GM12878 (cell line): ENCODE measurements around the gene ZNF133. TPM values are rescaled to one million over a fixed set of nuclear protein-coding genes. Genes with fewer than 3 reads are reported as not detected.

Experiments
- ATF3 ChIP-seq: IDR thresholded peaks from 2 replicates; pipeline ENCODE4 v1.6.1; 2011; ENCODE audit warnings: low read depth, mild to moderate bottlenecking, low read length, moderate library complexity, borderline replicate concordance; ENCODE audit errors: extremely low read depth
- BHLHE40 ChIP-seq, 2 experiments: fragments of 450-650 bp in 1 of 2; IDR thresholded peaks; 2 replicates each; pipeline ENCODE4 v1.6.1; 2011 to 2017; ENCODE audit warnings: low read depth in 2 of 2, borderline replicate concordance in 1 of 2, improper control_type of control experiment in 1 of 2, low read length in 1 of 2, mild to moderate bottlenecking in 1 of 2
- EED ChIP-seq: sonication (generic); IDR thresholded peaks from 2 replicates; pipeline ENCODE4 v1.6.1; 2016; ENCODE audit warnings: antibody characterized with exemption, low read depth
- EP300 ChIP-seq, 2 experiments: fragments of 150-350 bp in 1 of 2; IDR thresholded peaks; 2 replicates each; pipeline ENCODE4 v1.6.1; 2011 to 2012; ENCODE audit warnings: low read depth in 2 of 2, low read length in 2 of 2, borderline replicate concordance in 1 of 2, improper control_type of control experiment in 1 of 2, inconsistent platforms in 1 of 2; ENCODE audit not compliant: control insufficient read depth in 1 of 2
- EZH2 ChIP-seq: IDR thresholded peaks from 2 replicates; pipeline ENCODE4 v1.6.1; 2012; ENCODE audit warnings: low read depth, mild to moderate bottlenecking, control low read depth, inconsistent platforms, low read length, borderline replicate concordance; ENCODE audit not compliant: control insufficient read depth
- FOS ChIP-seq: IDR thresholded peaks from 3 replicates; pipeline ENCODE4 v1.6.1; 2011; ENCODE audit warnings: borderline replicate concordance; ENCODE audit not compliant: insufficient read length; ENCODE audit errors: extremely low read depth
- FOXM1 ChIP-seq: IDR thresholded peaks from 2 replicates; pipeline ENCODE4 v1.6.1; 2012; ENCODE audit warnings: low read depth, mild to moderate bottlenecking, inconsistent platforms, low read length, moderate library complexity
- HCFC1 ChIP-seq: fragments of 150-350 bp; IDR thresholded peaks from 2 replicates; pipeline ENCODE4 v1.6.1; 2014; ENCODE audit warnings: low read length
- MAX ChIP-seq: IDR thresholded peaks from 2 replicates; pipeline ENCODE4 v1.6.1; 2012; ENCODE audit warnings: low read depth, low read length, improper control_type of control experiment
- MEF2B ChIP-seq: fragments of 450-650 bp; IDR thresholded peaks from 2 replicates; pipeline ENCODE4 v1.6.1; 2018; ENCODE audit warnings: mild to moderate bottlenecking, moderate library complexity; ENCODE audit not compliant: partially characterized antibody, poor library complexity, severe bottlenecking
- NFYB ChIP-seq: IDR thresholded peaks from 2 replicates; pipeline ENCODE4 v1.6.1; 2011; ENCODE audit warnings: low read depth, mild to moderate bottlenecking, low read length, improper control_type of control experiment, moderate library complexity; ENCODE audit not compliant: insufficient read depth
- NKRF ChIP-seq: fragments of 450-650 bp; conservative IDR thresholded peaks from 2 replicates; pipeline ENCODE4 v1.6.1; 2017; ENCODE audit warnings: mild to moderate bottlenecking, moderate library complexity
- NRF1 ChIP-seq: conservative IDR thresholded peaks from 2 replicates; pipeline ENCODE4 v1.6.1; 2011; ENCODE audit warnings: mild to moderate bottlenecking, low read depth, low read length, improper control_type of control experiment
- POLR2AphosphoS5 ChIP-seq: IDR thresholded peaks from 2 replicates; pipeline ENCODE4 v1.6.1; 2011; ENCODE audit warnings: mild to moderate bottlenecking, low read length, inconsistent platforms
- SIX5 ChIP-seq: IDR thresholded peaks from 2 replicates; pipeline ENCODE4 v1.6.1; 2011; ENCODE audit warnings: mild to moderate bottlenecking, low read depth, low read length, moderate library complexity; ENCODE audit not compliant: severe bottlenecking
- SKIL ChIP-seq: fragments of 450-650 bp; IDR thresholded peaks from 2 replicates; pipeline ENCODE4 v1.6.1; 2017; ENCODE audit warnings: mild to moderate bottlenecking, low read depth, inconsistent platforms; ENCODE audit not compliant: poor library complexity, severe bottlenecking
- STAT3 ChIP-seq: IDR thresholded peaks from 2 replicates; pipeline ENCODE4 v1.6.1; 2011; ENCODE audit warnings: low read depth, low read length, improper control_type of control experiment
- TARDBP ChIP-seq: IDR thresholded peaks from 2 replicates; pipeline ENCODE4 v1.6.1; 2016; ENCODE audit warnings: borderline replicate concordance
- ZNF384 ChIP-seq: IDR thresholded peaks from 2 replicates; pipeline ENCODE4 v1.6.1; 2012; ENCODE audit warnings: low read depth, mild to moderate bottlenecking, low read length, improper control_type of control experiment, borderline replicate concordance
- ZSCAN29 ChIP-seq: fragments of 450-650 bp; IDR thresholded peaks from 2 replicates; pipeline ENCODE4 v1.6.1; 2017; ENCODE audit warnings: mild to moderate bottlenecking, moderate library complexity
- polyA plus RNA-seq, 11 experiments: library from polyadenylated mRNA; depleted of rRNA in 4 of 11; unstranded in 6 of 11; stranded (reverse) in 5 of 11; fragments of >200 nt; fragmentation: Nextera tagmentation in 4 of 11; fragmentation: Illumina TruSeq in 1 of 11; extraction: Ambion mirVana in 4 of 11; extraction: Trizol in 1 of 11; gene quantifications; 1 replicate in 1 of 11; 2 replicates in 10 of 11; pipeline versions ENCODE4 v1.2.1 to v1.2.3, GENCODE V29; 2011 to 2016; ENCODE audit warnings: inconsistent platforms in 2 of 11, missing spikeins in 2 of 11, low read depth in 1 of 11
- total RNA-seq, 4 experiments: library from RNA; depleted of rRNA in 3 of 4; stranded (reverse); fragments of >200 nt in 3 of 4; fragmentation: Illumina TruSeq in 1 of 4; extraction: Trizol in 1 of 4; gene quantifications; 2 replicates each; pipeline versions ENCODE4 v1.2.1 to v1.2.3, GENCODE V29; 2013 to 2021

The ZNF133 gene
- total and polyA plus RNA-seq, 10 of the 15 experiments (the other 5 are each of a cell fraction or from before 2014, with no cell fraction given): 2.0 to 9.3 (median 7.3) TPM

- TF ChIP-seq ATF3 (peak; percentile 87; the same call in 1 of the 2 replicates), POLR2AphosphoS5 (peak; percentile 92), EZH2 (no peak), STAT3 (no peak), ZNF384 (no peak), NKRF (peak; percentile 42; the same call in 1 of the 2 replicates), ZSCAN29 (no peak), SKIL (no peak), NFYB (peak; percentile 74; the same call in 1 of the 2 replicates), MAX (no peak; the same call in 1 of the 2 replicates), FOXM1 (no peak), SIX5 (peak; percentile 83), HCFC1 (peak; percentile 94), NRF1 (no peak), EP300 (IDR thresholded peaks at IDR 0.05; ENCODE audit: borderline replicate concordance in 1 of 2, control insufficient read depth in 1 of 2, low read depth in 2 of 2, low read length in 2 of 2) (no peak), FOS (no peak), BHLHE40 (IDR thresholded peaks at IDR 0.05; ENCODE audit: borderline replicate concordance in 1 of 2, low read depth in 2 of 2, low read length in 1 of 2) (peak; percentile 6 to 19; a peak in 1 of 4 replicates), TARDBP (peak; percentile 94), EED (no peak), MEF2B (peak; percentile 45)
Observed at GRCh38 chr20:18287915-18288748, at the start of gene ZNF133 (continued).
